T-cell (primary cell): Measurements from ENCODE around the gene LGI4. TPM values are rescaled to one million over a fixed set of nuclear protein-coding genes. Genes with fewer than 3 reads are reported as not detected.

Source experiments
- ATAC-seq, 4 experiments: fragments of 200-7000 bp in 3 of 4; fragments of 150-1000 bp in 1 of 4; cut with Tn5 transposase; replicated peaks in 1 of 4; 1 replicate in 3 of 4; 2 replicates in 1 of 4; pipeline ENCODE4 v1.10.0; 2021; ENCODE audit warnings: moderate library complexity in 3 of 4, mild to moderate bottlenecking in 2 of 4, moderate number of reproducible peaks in 1 of 4
- CTCF ChIA-PET, 2 donors: fragments of 300-600 bp; sonication (Branson Sonifier 250); formaldehyde crosslinking; loops; one replicate each; lab custom pipeline; 2022; ENCODE audit warnings: antibody characterized with exemption in 2 of 2; lab: Charles Lee
- POLR2A ChIA-PET, 2 donors: fragments of 300-600 bp; sonication (Branson Sonifier 250); formaldehyde crosslinking; loops; one replicate each; lab custom pipeline; 2022; ENCODE audit warnings: antibody characterized with exemption in 2 of 2; lab: Charles Lee
- DNase-seq, 35 experiments: peaks; one replicate each; pipeline versions ENCODE4 v3.0.0 to v3.0.0-alpha.2; 2013 to 2023
- H3K27ac ChIP-seq: one replicate; pipeline ENCODE4 v1.5.1; 2013; ENCODE audit warnings: low read length
- H3K27me3 ChIP-seq, 2 experiments: replicated peaks in 1 of 2; 1 replicate in 1 of 2; 2 replicates in 1 of 2; pipeline versions ENCODE4 v1.6.1 to v1.7.0; 2013; ENCODE audit warnings: low read length in 1 of 2, mixed read lengths in 1 of 2; ENCODE audit not compliant: control insufficient read depth in 2 of 2, insufficient read depth in 2 of 2; ENCODE audit errors: extremely low read depth in 1 of 2
- H3K36me3 ChIP-seq, 2 donors: 1 replicate in 1 of 2; 2 replicates in 1 of 2; pipeline versions ENCODE4 v1.6.1 to v1.7.0; 2013; ENCODE audit warnings: low read length in 1 of 2; ENCODE audit not compliant: control insufficient read depth in 2 of 2, insufficient read depth in 1 of 2; ENCODE audit errors: extremely low read depth in 1 of 2
- H3K4me1 ChIP-seq, 2 experiments: 1 replicate in 1 of 2; 2 replicates in 1 of 2; pipeline versions ENCODE4 v1.6.1 to v1.7.0; 2013; ENCODE audit warnings: low read length in 2 of 2, mixed read lengths in 1 of 2; ENCODE audit not compliant: insufficient read depth in 2 of 2, control insufficient read depth in 1 of 2; ENCODE audit errors: extremely low read depth in 1 of 2
- H3K4me3 ChIP-seq, 2 donors: 1 replicate in 1 of 2; 2 replicates in 1 of 2; pipeline versions ENCODE4 v1.5.1 to v1.7.0; 2013; ENCODE audit warnings: mild to moderate bottlenecking in 2 of 2, low read length in 1 of 2, moderate library complexity in 1 of 2; ENCODE audit not compliant: control insufficient read depth in 1 of 2; ENCODE audit errors: extremely low read depth in 1 of 2
- H3K9me3 ChIP-seq: 2 replicates; pipeline ENCODE4 v1.7.0; 2013
- H3K27ac Mint-ChIP-seq, 2 donors: one replicate each; pipeline ENCODE4 v1.8.0; 2020 to 2021; ENCODE audit warnings: mild to moderate bottlenecking in 2 of 2, mixed read lengths in 2 of 2
- H3K27me3 Mint-ChIP-seq, 2 donors: one replicate each; pipeline ENCODE4 v1.8.0; 2021 to 2022; ENCODE audit warnings: mixed read lengths in 2 of 2
- H3K36me3 Mint-ChIP-seq: one replicate; pipeline ENCODE4 v1.8.0; 2021; ENCODE audit warnings: mixed read lengths
- H3K4me1 Mint-ChIP-seq, 3 donors: one replicate each; pipeline ENCODE4 v1.8.0; 2020 to 2022; ENCODE audit warnings: mixed read lengths in 3 of 3, mild to moderate bottlenecking in 1 of 3
- H3K4me3 Mint-ChIP-seq, 3 donors: one replicate each; pipeline ENCODE4 v1.8.0; 2020 to 2022; ENCODE audit warnings: mild to moderate bottlenecking in 3 of 3, mixed read lengths in 3 of 3, moderate library complexity in 3 of 3
- H3K9me3 Mint-ChIP-seq, 3 donors: one replicate each; pipeline ENCODE4 v1.8.0; 2020 to 2022; ENCODE audit warnings: mixed read lengths in 3 of 3
- WGBS: methylation state at CpG from one replicate; pipeline ENCODE4 v1.1.5; 2013; ENCODE audit warnings: missing lambda C conversion rate; ENCODE audit not compliant: insufficient coverage; 5-methylcytosine and 5-hydroxymethylcytosine counted together
- total RNA-seq, 35 experiments: library from RNA in 6 of 35; stranded (reverse) in 6 of 35; fragments of 120-200 nt in 1 of 35; gene quantifications; one replicate each; pipeline versions ENCODE4 v1.2.1 to v1.2.4 and lab custom pipeline; 2013 to 2026

Gene LGI4
- total RNA-seq, 5 donors from 2014 or later (not counting 1 experiment from before 2014, with no cell fraction given), result 0.15 to 1.1 (median 0.89) TPM

GRCh38 chr19:35119578-35120155 lies 15.2 kb downstream of the LGI4 start:
- H3K4me1 Mint-ChIP-seq, result peaks cover 12 to 14% (median 12%) of the 10 kb centered on the region in 3 donors

GRCh38 chr19:35119091-35119490 lies 15.8 kb downstream of the LGI4 start:
- ATAC-seq, result no peak
- WGBS, result 55% methylated on average over 12 of the region's 14 CpGs
- no peak overlapping the region for H3K27ac Mint-ChIP-seq
- no peak for DNase-seq
- no peaks in the 10 kb centered on the region for H3K36me3 ChIP-seq
- CTCF ChIA-PET, result no interaction called here
- no peak overlapping the region for H3K4me3 Mint-ChIP-seq
- peaks cover 9 to 12% (median 11%) of the 10 kb centered on the region in 3 donors for H3K4me1 Mint-ChIP-seq
- H3K27me3 ChIP-seq, result peaks cover 0 to 15% of the 10 kb centered on the region in 2 experiments
- H3K36me3 Mint-ChIP-seq, result no peaks in the 10 kb centered on the region
- H3K27me3 Mint-ChIP-seq, result peaks cover 0 to 4% of the 10 kb centered on the region in 2 donors
- POLR2A ChIA-PET, result no interaction called here
- no peak overlapping the region for H3K4me3 ChIP-seq
- peaks cover 0 to 10% of the 10 kb centered on the region in 2 experiments for H3K4me1 ChIP-seq
- no peaks in the 10 kb centered on the region for H3K9me3 ChIP-seq
- no peaks in the 10 kb centered on the region for H3K9me3 Mint-ChIP-seq
- no peak overlapping the region for H3K27ac ChIP-seq

More at GRCh38 chr19:35119578-35120155, 15.2 kb downstream of the LGI4 start:
- H3K4me3 ChIP-seq, result no peak overlapping the region
- H3K9me3 Mint-ChIP-seq, result no peaks in the 10 kb centered on the region
- no peaks in the 10 kb centered on the region for H3K36me3 Mint-ChIP-seq
- 90% methylated on average over 4 of the region's 9 CpGs for WGBS
- ATAC-seq (no peak), DNase-seq (no peak)
- H3K4me3 Mint-ChIP-seq, result no peak overlapping the region
- H3K27me3 Mint-ChIP-seq, result peaks cover 0 to 1% of the 10 kb centered on the region in 2 donors
- no peak overlapping the region for H3K27ac ChIP-seq
- peaks cover 0 to 12% of the 10 kb centered on the region in 2 experiments for H3K4me1 ChIP-seq
- peaks cover 0 to 13% of the 10 kb centered on the region in 2 experiments for H3K27me3 ChIP-seq
- no peak overlapping the region for H3K27ac Mint-ChIP-seq
- no peaks in the 10 kb centered on the region for H3K9me3 ChIP-seq
- ChIA-PET POLR2A (no interaction called here), CTCF (no interaction called here)
- H3K36me3 ChIP-seq, result no peaks in the 10 kb centered on the region

- no peaks in the 10 kb centered on the region for H3K36me3 ChIP-seq
- no peak for ATAC-seq
- no peaks in the 10 kb centered on the region for H3K9me3 ChIP-seq
- POLR2A ChIA-PET, result no interaction called here
- H3K4me1 Mint-ChIP-seq, result peaks cover 5 to 7% (median 6%) of the 10 kb centered on the region in 3 donors
- DNase-seq, result no peak
- H3K27me3 ChIP-seq, result peaks cover 0 to 15% of the 10 kb centered on the region in 2 experiments
- H3K4me3 ChIP-seq, result no peak overlapping the region
- H3K4me1 ChIP-seq, result peaks cover 0 to 9% of the 10 kb centered on the region in 2 experiments
- 81% methylated on average over 8 of the region's 13 CpGs for WGBS
- H3K36me3 Mint-ChIP-seq, result no peaks in the 10 kb centered on the region
- CTCF ChIA-PET, result interaction anchor here in 1 of 2 donors (0.6 kb wide), 2 partner anchors 70 to 155 kb away, joined by 3 to 6 read pairs; no protein-coding TSS in a partner anchor
- H3K9me3 Mint-ChIP-seq, result no peaks in the 10 kb centered on the region
- H3K4me3 Mint-ChIP-seq, result no peak overlapping the region
- H3K27ac Mint-ChIP-seq, result no peak overlapping the region
- H3K27ac ChIP-seq, result no peak overlapping the region
- peaks cover 0 to 4% of the 10 kb centered on the region in 2 donors for H3K27me3 Mint-ChIP-seq
Measured at GRCh38 chr19:35118268-35119020, 16.4 kb downstream of the LGI4 start.

- peaks cover 5 to 7% (median 6%) of the 10 kb centered on the region in 3 donors for H3K4me1 Mint-ChIP-seq
- Histone ChIP-seq H3K27me3 (peaks cover 0 to 14% of the 10 kb centered on the region in 2 experiments), H3K4me1 (peaks cover 0 to 9% of the 10 kb centered on the region in 2 experiments), H3K4me3 (no peak overlapping the region), H3K36me3 (no peaks in the 10 kb centered on the region), H3K27ac (no peak overlapping the region), H3K9me3 (no peaks in the 10 kb centered on the region)
- H3K27ac Mint-ChIP-seq, result no peak overlapping the region
- CTCF ChIA-PET, result interaction anchor here in 1 of 2 donors (0.6 kb wide), 3 partner anchors 69 to 155 kb away, joined by 3 to 6 read pairs (median 3); no protein-coding TSS in a partner anchor
- no peaks in the 10 kb centered on the region for H3K36me3 Mint-ChIP-seq
- DNase-seq (no peak), ATAC-seq (no peak)
- POLR2A ChIA-PET, result no interaction called here
- no peaks in the 10 kb centered on the region for H3K9me3 Mint-ChIP-seq
- H3K27me3 Mint-ChIP-seq, result peaks cover 0 to 4% of the 10 kb centered on the region in 2 donors
- no peak overlapping the region for H3K4me3 Mint-ChIP-seq
- WGBS, result 80% methylated on average over 11 of the region's 11 CpGs
Measured at GRCh38 chr19:35117799-35118198, 17.1 kb downstream of the LGI4 start.

- H3K4me3 Mint-ChIP-seq, result no peak overlapping the region
- H3K27ac Mint-ChIP-seq, result no peak overlapping the region
- no peak for DNase-seq
- Histone ChIP-seq H3K27ac (no peak overlapping the region), H3K4me1 (peaks cover 0 to 9% of the 10 kb centered on the region in 2 experiments), H3K36me3 (no peaks in the 10 kb centered on the region), H3K27me3 (peaks cover 0 to 19% of the 10 kb centered on the region in 2 experiments), H3K4me3 (no peak overlapping the region), H3K9me3 (no peaks in the 10 kb centered on the region)
- POLR2A ChIA-PET, result no interaction called here
- peaks cover 0 to 4% of the 10 kb centered on the region in 2 donors for H3K27me3 Mint-ChIP-seq
- CTCF ChIA-PET, result interaction anchor here in 1 of 2 donors (0.7 kb wide), 1 partner anchor 25 kb away, joined by 3 read pairs; no protein-coding TSS in a partner anchor
- no peaks in the 10 kb centered on the region for H3K9me3 Mint-ChIP-seq
- no peaks in the 10 kb centered on the region for H3K36me3 Mint-ChIP-seq
- no peak for ATAC-seq
- 80% methylated on average over 6 of the region's 8 CpGs for WGBS
- peaks cover 5 to 7% (median 6%) of the 10 kb centered on the region in 3 donors for H3K4me1 Mint-ChIP-seq
Measured at GRCh38 chr19:35117116-35117515, 17.7 kb downstream of the LGI4 start.

- H3K27me3 Mint-ChIP-seq, result peaks cover 0 to 7% of the 10 kb centered on the region in 2 donors
- no peaks in the 10 kb centered on the region for H3K9me3 ChIP-seq
- H3K27me3 ChIP-seq, result peaks cover 0 to 25% of the 10 kb centered on the region in 2 experiments
- H3K36me3 ChIP-seq, result no peaks in the 10 kb centered on the region
- no peak overlapping the region for H3K27ac Mint-ChIP-seq
- no peaks in the 10 kb centered on the region for H3K36me3 Mint-ChIP-seq
- ChIA-PET CTCF (interaction anchor here in 1 of 2 donors (0.7 kb wide), 1 partner anchor 26 kb away, joined by 3 read pairs; no protein-coding TSS in a partner anchor), POLR2A (no interaction called here)
- 92% methylated on average over 9 of the region's 13 CpGs for WGBS
- H3K9me3 Mint-ChIP-seq, result no peaks in the 10 kb centered on the region
- no peak overlapping the region for H3K4me3 Mint-ChIP-seq
- no peak overlapping the region for H3K27ac ChIP-seq
- ATAC-seq (no peak), DNase-seq (no peak)
- H3K4me3 ChIP-seq, result no peak overlapping the region
- H3K4me1 ChIP-seq, result peaks cover 0 to 9% of the 10 kb centered on the region in 2 experiments
- H3K4me1 Mint-ChIP-seq, result peaks cover 5 to 7% (median 6%) of the 10 kb centered on the region in 3 donors
Measured at GRCh38 chr19:35116072-35116801, 18.6 kb downstream of the LGI4 start.
